Stimulated activated CD4-positive, alpha-beta T cell treated with anti-CD3 and anti-CD28 coated beads, Interleukin-1b, Interleukin-23, amount 100 ng/mL, for 4 hours (primary cell): Measurements from ENCODE around the gene JADE1.

Experiments
- DNase-seq, 2 donors: peaks; one replicate each; pipeline ENCODE4 v3.0.0-alpha.2; 2020; ENCODE audit warnings: low read depth in 2 of 2

JADE1 gene

GRCh38 chr4:128844931-128845330, 35.4 kb downstream of the JADE1 start:
- DNase-seq = no peak

- DNase-seq = no peak
Measured at GRCh38 chr4:128846063-128846462, 36.6 kb downstream of the JADE1 start.

- no peak for DNase-seq
Measured at GRCh38 chr4:128847082-128847724, 37.7 kb downstream of the JADE1 start.

- no peak for DNase-seq
Measured at GRCh38 chr4:128848461-128848860, 39.0 kb downstream of the JADE1 start.

GRCh38 chr4:128850252-128850651, 40.8 kb downstream of the JADE1 start:
- DNase-seq = no peak

GRCh38 chr4:128853741-128854140, 44.2 kb downstream of the JADE1 start:
- no peak for DNase-seq

- DNase-seq = no peak
Measured at GRCh38 chr4:128854433-128854832, 44.9 kb downstream of the JADE1 start.

- no peak for DNase-seq
Measured at GRCh38 chr4:128855621-128856020, 46.1 kb downstream of the JADE1 start.

- no peak for DNase-seq
Measured at GRCh38 chr4:128856246-128856645, 46.7 kb downstream of the JADE1 start.

GRCh38 chr4:128858879-128859671, 49.6 kb downstream of the JADE1 start:
- DNase-seq = no peak

- DNase-seq = no peak
Measured at GRCh38 chr4:128859887-128860677, 50.6 kb downstream of the JADE1 start.

- DNase-seq = no peak
Measured at GRCh38 chr4:128861856-128862518, 52.5 kb downstream of the JADE1 start.

GRCh38 chr4:128862608-128863311, 53.3 kb downstream of the JADE1 start:
- peak; percentile 18 to 28 for DNase-seq

- peak; percentile 53 to 60 for DNase-seq
Measured at GRCh38 chr4:128863312-128864075, 54.0 kb downstream of the JADE1 start.

- DNase-seq = no peak
Measured at GRCh38 chr4:128865132-128865531, 55.6 kb downstream of the JADE1 start.

GRCh38 chr4:128866269-128866668, 56.8 kb downstream of the JADE1 start:
- no peak for DNase-seq

- no peak for DNase-seq
Measured at GRCh38 chr4:128866691-128867090, 57.2 kb downstream of the JADE1 start.

GRCh38 chr4:128868758-128869157, 59.3 kb downstream of the JADE1 start:
- DNase-seq = no peak

GRCh38 chr4:128869776-128870509, 60.4 kb downstream of the JADE1 start:
- DNase-seq = no peak

GRCh38 chr4:128871948-128872347, 62.4 kb downstream of the JADE1 start:
- no peak for DNase-seq
